Stimulated activated CD8-positive, alpha-beta memory T cell treated with anti-CD3 and anti-CD28 coated beads, Interleukin-15, amount 100 ng/mL, for 4 hours (primary cell): ENCODE results near the gene CCDC149.

Experiments
- DNase-seq, 2 donors: peaks; one replicate each; pipeline ENCODE4 v3.0.0-alpha.2; 2020; ENCODE audit warnings: low read depth in 2 of 2

Gene CCDC149

GRCh38 chr4:24881508-24882196, 31.2 kb downstream of the CCDC149 start:
- DNase-seq = no peak

DNA sequence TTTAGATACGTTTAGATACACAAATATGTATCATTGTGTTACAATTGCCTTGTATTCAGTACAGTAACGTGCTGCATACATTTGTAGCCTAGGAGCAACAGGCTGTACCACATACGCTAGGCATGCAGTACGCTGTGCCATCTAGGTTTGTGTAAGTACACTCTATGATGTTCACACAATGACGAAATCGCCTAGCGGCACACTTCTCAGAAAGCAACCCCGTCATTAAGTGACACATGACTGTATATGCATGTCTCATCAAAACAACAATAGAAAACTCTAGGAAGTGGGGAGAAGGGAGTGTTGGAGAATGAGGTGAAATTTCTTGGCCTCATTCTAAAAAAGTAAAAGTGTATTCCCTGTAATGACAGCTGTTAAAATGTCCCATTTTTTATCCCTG, 32.7 kb downstream of the CCDC149 start:
- no peak for DNase-seq

GRCh38 chr4:24878636-24879016, 34.2 kb downstream of the CCDC149 start:
- DNase-seq = no peak

DNA sequence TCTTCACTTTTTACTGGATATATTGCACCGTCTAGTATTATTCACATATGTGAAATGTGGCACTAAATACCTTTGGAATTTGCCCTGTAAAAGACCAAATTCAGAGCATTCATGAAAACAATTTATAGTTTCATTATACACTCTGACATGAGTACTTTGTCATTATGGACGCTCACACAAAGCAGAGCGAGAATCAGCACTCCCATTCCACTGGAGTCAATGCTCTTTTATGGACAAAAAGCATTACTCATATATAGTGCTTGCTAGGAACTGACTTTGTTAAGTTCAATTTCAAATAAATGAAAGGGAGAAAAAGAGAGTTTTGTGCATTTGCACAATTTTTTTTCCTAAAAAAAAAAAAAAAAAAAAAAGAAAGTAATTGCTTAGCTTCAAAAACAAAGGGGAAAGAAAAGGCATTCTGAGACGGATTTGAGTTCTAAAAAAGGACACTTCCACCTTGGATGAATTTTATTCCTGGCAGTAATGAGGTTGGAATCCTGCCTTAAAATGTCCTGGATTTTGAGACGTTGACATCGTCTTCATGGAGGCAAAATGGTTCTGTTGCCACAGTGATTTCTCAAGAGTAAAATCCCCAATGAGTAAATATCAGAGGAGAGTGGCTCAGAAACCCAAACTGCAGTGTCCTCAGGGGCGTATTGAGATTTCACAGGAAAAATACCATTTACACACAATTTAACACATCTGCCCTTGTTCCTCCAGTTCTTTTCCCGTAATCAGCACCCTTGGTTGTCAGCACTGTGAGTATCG, 34.8 kb downstream of the CCDC149 start:
- DNase-seq = no peak

GRCh38 chr4:24876431-24876830, 36.4 kb downstream of the CCDC149 start:
- no peak for DNase-seq

GRCh38 chr4:24872720-24873119, 40.1 kb downstream of the CCDC149 start:
- DNase-seq = no peak

DNA sequence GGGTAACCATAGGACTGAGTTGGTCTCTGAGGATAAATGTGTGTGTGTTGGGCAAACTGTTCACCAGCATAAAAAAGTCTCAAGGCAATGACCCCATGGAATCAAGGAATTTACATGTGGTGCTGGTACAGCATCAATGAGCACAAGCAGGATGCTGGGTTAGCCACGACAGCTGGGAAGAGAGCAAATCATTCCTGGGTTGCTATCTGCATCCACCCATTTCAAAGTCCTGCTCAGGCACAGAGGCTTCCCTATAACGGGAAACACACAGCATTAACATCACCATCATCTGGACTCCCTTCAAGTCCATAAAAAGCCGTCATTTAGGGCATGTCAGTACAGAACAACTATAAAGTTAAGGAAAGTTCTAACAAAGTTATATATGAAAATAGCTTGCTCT, 41.6 kb downstream of the CCDC149 start:
- DNase-seq = no peak

- DNase-seq = no peak
Observed at GRCh38 chr4:24867766-24868296, 45.0 kb downstream of the CCDC149 start.

GRCh38 chr4:24867251-24867650, 45.6 kb downstream of the CCDC149 start:
- DNase-seq = no peak

- DNase-seq = no peak
Observed at GRCh38 chr4:24865401-24865800, 47.4 kb downstream of the CCDC149 start.

DNA sequence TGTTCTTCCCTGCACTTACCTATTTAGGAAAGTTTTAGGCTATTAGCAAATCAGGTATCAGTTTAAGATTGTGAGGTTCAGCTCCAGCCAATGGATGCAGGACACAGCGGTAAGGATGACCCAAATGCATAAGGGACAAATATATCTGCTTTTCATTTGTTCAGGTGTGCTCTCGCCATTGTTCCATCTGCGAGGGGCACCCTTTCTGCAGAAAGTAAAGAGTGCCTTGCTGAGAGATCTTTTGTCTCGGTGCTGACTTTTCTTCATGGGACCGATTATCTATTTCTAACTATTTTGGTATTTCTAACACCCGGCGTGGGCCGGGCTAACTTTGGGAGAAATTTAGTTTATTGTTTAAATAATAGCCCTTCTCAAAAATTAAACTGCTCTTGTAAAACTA, 49.0 kb downstream of the CCDC149 start:
- DNase-seq = no peak

GRCh38 chr4:24862073-24862751, 50.6 kb downstream of the CCDC149 start:
- no peak for DNase-seq

- DNase-seq = no peak
Observed at GRCh38 chr4:24858550-24858949, 54.3 kb downstream of the CCDC149 start.

- no peak for DNase-seq
Observed at GRCh38 chr4:24858026-24858425, 54.8 kb downstream of the CCDC149 start.

DNA sequence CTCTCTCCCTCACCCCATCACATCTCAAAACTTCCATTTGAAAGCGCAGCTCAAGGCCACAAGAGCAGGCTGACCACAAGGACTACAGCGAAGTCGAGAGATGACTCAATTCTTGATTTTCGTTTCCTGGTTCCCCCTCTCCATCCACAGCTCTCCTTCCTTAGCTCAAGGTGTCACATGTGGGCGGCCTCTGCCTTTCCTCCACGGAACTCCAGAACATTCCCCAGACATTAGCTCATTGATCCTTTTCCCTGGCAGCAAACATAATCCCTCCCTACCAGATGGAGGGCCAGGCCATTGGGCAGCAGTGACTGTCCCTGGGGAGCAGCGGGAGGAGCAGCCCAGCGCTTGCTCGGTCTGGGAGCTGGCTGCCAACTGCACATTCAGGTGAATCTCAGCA, 56.3 kb downstream of the CCDC149 start:
- DNase-seq = no peak

DNA sequence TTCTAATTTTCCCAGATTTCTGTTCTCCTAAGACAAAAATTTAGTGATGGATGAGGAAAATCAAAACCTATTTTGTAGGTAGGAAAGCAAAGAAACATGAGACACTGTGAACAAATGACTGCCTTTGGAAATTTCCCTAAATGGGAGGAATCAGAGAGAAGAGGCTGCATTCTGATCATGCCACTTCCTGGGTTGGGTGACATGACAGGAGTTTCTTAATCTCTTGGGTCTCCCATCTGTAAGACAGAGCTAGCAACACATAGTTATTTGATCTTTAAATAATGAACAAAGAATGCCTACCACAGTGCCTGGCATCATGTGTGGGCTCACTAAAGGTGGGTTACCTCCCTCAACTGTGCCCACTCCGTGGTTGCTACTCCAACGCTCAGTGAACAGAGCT, 57.1 kb downstream of the CCDC149 start:
- DNase-seq = no peak

- no peak for DNase-seq
Observed at GRCh38 chr4:24853142-24853541, 59.7 kb downstream of the CCDC149 start.

DNA sequence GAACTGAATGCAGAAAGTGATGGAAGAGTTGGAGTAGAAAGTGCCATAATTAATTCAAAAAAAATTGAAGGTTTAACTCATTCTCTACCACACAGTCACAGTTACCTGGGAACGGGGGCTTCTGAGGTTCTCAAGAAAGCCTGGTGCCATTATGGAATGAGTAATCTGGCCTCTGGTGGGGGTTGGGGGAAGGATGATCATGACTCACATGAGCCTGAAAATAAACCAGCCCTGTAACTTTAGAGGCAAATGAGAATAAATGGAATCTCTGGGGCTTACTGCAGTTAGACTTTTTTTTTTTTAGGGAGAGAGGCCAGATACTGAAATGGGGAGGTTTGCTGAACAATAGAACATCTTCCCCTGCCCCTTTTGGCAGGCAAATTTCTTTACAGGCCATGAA, 62.2 kb downstream of the CCDC149 start:
- DNase-seq = no peak

DNA sequence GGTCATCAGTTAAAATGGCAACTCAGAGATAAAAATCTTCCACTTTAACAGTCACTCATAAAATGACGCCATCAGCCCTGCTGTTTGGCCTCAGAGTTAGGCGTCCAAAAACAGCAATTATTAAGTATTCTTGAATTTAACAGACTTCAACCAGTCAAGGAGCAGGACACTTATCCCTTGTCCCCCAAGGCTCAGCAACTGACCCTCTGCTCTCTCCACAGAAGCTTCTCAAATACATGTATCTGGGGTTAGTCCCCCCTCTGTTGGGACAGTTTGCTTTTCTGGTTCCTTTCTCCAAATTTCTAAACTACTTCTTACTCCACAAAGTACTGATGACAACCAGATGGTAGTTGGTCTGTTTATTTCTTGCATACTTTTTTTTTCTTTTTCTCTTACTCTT, 63.1 kb downstream of the CCDC149 start:
- no peak for DNase-seq

DNA sequence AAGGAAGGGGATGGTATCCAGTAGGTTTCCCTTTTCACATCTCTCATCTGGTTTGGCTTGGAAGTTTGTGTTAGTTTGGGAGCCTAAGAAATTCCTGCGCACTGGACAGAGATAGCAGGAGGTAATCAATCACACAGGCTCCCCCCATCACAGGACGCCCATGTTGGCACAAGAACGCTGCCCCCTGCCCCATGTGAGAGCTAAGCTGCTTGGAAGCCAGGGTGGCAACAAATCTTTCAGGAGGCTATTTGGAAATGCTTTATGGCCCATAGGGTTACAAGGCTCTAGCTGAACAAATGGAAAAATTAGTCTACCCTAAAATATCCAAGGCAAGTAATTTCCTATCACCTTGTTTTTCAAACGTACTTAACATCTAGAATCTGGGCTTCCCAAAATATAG, 63.5 kb downstream of the CCDC149 start:
- no peak for DNase-seq

GRCh38 chr4:24846716-24847115, 66.1 kb downstream of the CCDC149 start:
- DNase-seq = no peak

DNA sequence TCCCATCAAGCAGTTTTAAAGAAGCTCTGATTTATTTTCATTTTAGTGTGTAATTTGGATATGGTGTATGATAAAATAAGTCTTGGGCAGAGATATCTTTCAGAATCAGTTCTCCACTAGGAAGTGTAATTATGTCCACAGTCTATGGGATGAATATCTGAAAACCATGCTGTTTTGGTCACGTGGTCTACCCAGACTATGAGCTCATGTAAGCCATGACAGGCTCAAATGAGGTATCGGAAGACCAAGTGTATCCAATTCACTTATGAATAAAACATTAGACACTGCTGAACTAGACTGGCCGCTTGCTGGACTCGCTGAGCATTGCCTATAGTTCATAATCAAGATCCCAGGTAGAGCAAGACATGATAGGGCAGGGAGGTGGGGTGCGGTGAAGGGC, 66.9 kb downstream of the CCDC149 start:
- DNase-seq = no peak

GRCh38 chr4:24845132-24845531, 67.7 kb downstream of the CCDC149 start:
- no peak for DNase-seq
